Hepatocyte (in vitro differentiated cells): ENCODE data around the gene NOC3L. TPM values are rescaled to one million over a fixed set of nuclear protein-coding genes. Genes with fewer than 3 reads are reported as not detected.

Experiments
- DNase-seq: peaks from one replicate; pipeline ENCODE4 v3.0.0-alpha.2; 2016; ENCODE audit warnings: low spot score
- H2AFZ ChIP-seq: fragments of 200-600 bp; sonication (generic); 2 replicates; pipeline ENCODE4 v1.6.0; 2016; ENCODE audit warnings: antibody characterized with exemption, mild to moderate bottlenecking
- H3K27ac ChIP-seq: fragments of 200-600 bp; sonication (generic); 2 replicates; pipeline ENCODE4 v1.5.1; 2016; ENCODE audit warnings: mild to moderate bottlenecking
- H3K27me3 ChIP-seq: fragments of 200-600 bp; sonication (generic); 2 replicates; pipeline ENCODE4 v1.6.1; 2016
- H3K36me3 ChIP-seq: fragments of 200-600 bp; sonication (generic); replicated peaks from 2 replicates; pipeline ENCODE4 v1.5.1; 2016; ENCODE audit warnings: low read depth; ENCODE audit not compliant: insufficient read depth
- H3K4me1 ChIP-seq: fragments of 200-600 bp; sonication (generic); 2 replicates; pipeline ENCODE4 v1.5.1; 2016; ENCODE audit warnings: mild to moderate bottlenecking, moderate library complexity; ENCODE audit not compliant: insufficient read depth
- H3K4me2 ChIP-seq: fragments of 200-600 bp; sonication (generic); 2 replicates; pipeline ENCODE4 v1.6.0; 2016
- H3K4me3 ChIP-seq: fragments of 200-600 bp; sonication (generic); 2 replicates; pipeline ENCODE4 v1.5.1; 2016; ENCODE audit warnings: mild to moderate bottlenecking
- H3K79me2 ChIP-seq: fragments of 200-600 bp; sonication (generic); 2 replicates; pipeline ENCODE4 v1.6.0; 2017; ENCODE audit warnings: mild to moderate bottlenecking
- H3K9me2 ChIP-seq: fragments of 200-600 bp; sonication (generic); replicated peaks from 2 replicates; pipeline ENCODE4 v1.6.0; 2017; ENCODE audit warnings: mild to moderate bottlenecking; ENCODE audit not compliant: insufficient read depth
- H3K9me3 ChIP-seq: fragments of 200-600 bp; sonication (generic); 2 replicates; pipeline ENCODE4 v1.5.1; 2016; ENCODE audit warnings: low read depth, mild to moderate bottlenecking
- H4K20me1 ChIP-seq: fragments of 200-600 bp; sonication (generic); 2 replicates; pipeline ENCODE4 v1.6.0; 2016; ENCODE audit warnings: mild to moderate bottlenecking; ENCODE audit not compliant: insufficient read depth, poor library complexity, severe bottlenecking
- CTCF ChIP-seq: fragments of 200-600 bp; sonication (generic); IDR thresholded peaks from 2 replicates; pipeline ENCODE4 v1.5.1; 2016; ENCODE audit warnings: antibody characterized with exemption, mild to moderate bottlenecking; ENCODE audit not compliant: poor library complexity
- EZH2 ChIP-seq: fragments of 200-600 bp; sonication (generic); IDR thresholded peaks from 2 replicates; pipeline ENCODE4 v1.6.1; 2016; ENCODE audit warnings: antibody characterized with exemption, mild to moderate bottlenecking, borderline replicate concordance
- EZH2phosphoT487 ChIP-seq: fragments of 200-600 bp; sonication (generic); IDR thresholded peaks from one replicate; pipeline ENCODE4 v1.6.1; 2018; ENCODE audit warnings: antibody characterized with exemption, mild to moderate bottlenecking, low read depth, moderate library complexity; ENCODE audit not compliant: unreplicated experiment, severe bottlenecking
- WGBS: methylation state at CpG from one replicate; pipeline ENCODE4 v1.1.6; 2016; ENCODE audit warnings: low lambda C conversion rate; ENCODE audit errors: missing lambda C conversion rate; 5-methylcytosine and 5-hydroxymethylcytosine counted together
- polyA plus RNA-seq: library from polyadenylated mRNA; unstranded; fragments of >200 nt; fragmentation: Nextera tagmentation; extraction: Ambion mirVana; gene quantifications from 2 replicates; pipeline ENCODE4 v1.2.1, GENCODE V29; 2016
- total RNA-seq: library from RNA; depleted of rRNA; stranded (reverse); fragments of >200 nt; gene quantifications from 2 replicates; pipeline ENCODE4 v1.2.3, GENCODE V29; 2014

NOC3L gene
- total and polyA plus RNA-seq, 2 experiments from 2014 or later, result 9.4 to 20.5 TPM

GRCh38 chr10:94334857-94335256, 27.9 kb downstream of the NOC3L start:
- no peak overlapping the region for H3K4me2 ChIP-seq
- H2AFZ ChIP-seq, result no peak overlapping the region
- no peak overlapping the region for H3K27ac ChIP-seq
- H4K20me1 ChIP-seq, result no peaks in the 10 kb centered on the region
- H3K79me2 ChIP-seq, result no peaks in the 10 kb centered on the region
- no peaks in the 10 kb centered on the region for H3K9me3 ChIP-seq
- no peak for TF ChIP-seq EZH2
- TF ChIP-seq CTCF, result no peak
- DNase-seq, result no peak
- no peaks in the 10 kb centered on the region for H3K36me3 ChIP-seq
- no peaks in the 10 kb centered on the region for H3K9me2 ChIP-seq
- no peaks in the 10 kb centered on the region for H3K4me1 ChIP-seq
- no peak overlapping the region for H3K4me3 ChIP-seq
- WGBS, result 96% methylated on average over 3 of the region's 3 CpGs
- no peaks in the 10 kb centered on the region for H3K27me3 ChIP-seq

GRCh38 chr10:94333051-94333450, 29.7 kb downstream of the NOC3L start:
- Histone ChIP-seq H3K4me3 (no peak overlapping the region), H3K36me3 (no peaks in the 10 kb centered on the region), H3K9me3 (no peaks in the 10 kb centered on the region), H3K4me1 (no peaks in the 10 kb centered on the region), H3K9me2 (no peaks in the 10 kb centered on the region), H2AFZ (no peak overlapping the region), H4K20me1 (no peaks in the 10 kb centered on the region), H3K79me2 (no peaks in the 10 kb centered on the region), H3K27ac (no peak overlapping the region), H3K4me2 (no peak overlapping the region), H3K27me3 (no peaks in the 10 kb centered on the region)
- no peak for DNase-seq
- WGBS, result 94% methylated on average over 2 of the region's 2 CpGs
- TF ChIP-seq CTCF, result no peak
- TF ChIP-seq EZH2phosphoT487, result no peak
- no peak for TF ChIP-seq EZH2

- DNase-seq, result no peak
- no peaks in the 10 kb centered on the region for H3K9me2 ChIP-seq
- H3K27ac ChIP-seq, result no peak overlapping the region
- no peaks in the 10 kb centered on the region for H3K27me3 ChIP-seq
- no peak overlapping the region for H3K4me2 ChIP-seq
- no peaks in the 10 kb centered on the region for H3K9me3 ChIP-seq
- WGBS, result 96% methylated on average over 3 of the region's 3 CpGs
- no peaks in the 10 kb centered on the region for H3K4me1 ChIP-seq
- H3K79me2 ChIP-seq, result no peaks in the 10 kb centered on the region
- TF ChIP-seq EZH2phosphoT487 (no peak), CTCF (no peak), EZH2 (no peak)
- no peak overlapping the region for H2AFZ ChIP-seq
- no peaks in the 10 kb centered on the region for H3K36me3 ChIP-seq
- no peak overlapping the region for H3K4me3 ChIP-seq
- no peaks in the 10 kb centered on the region for H4K20me1 ChIP-seq
These were observed 34.1 kb downstream of the NOC3L start for GRCh38 chr10:94328613-94329012.

- Histone ChIP-seq H3K79me2 (no peaks in the 10 kb centered on the region), H3K36me3 (no peaks in the 10 kb centered on the region), H3K27ac (no peak overlapping the region), H3K4me1 (no peaks in the 10 kb centered on the region), H3K9me2 (no peaks in the 10 kb centered on the region), H3K27me3 (no peaks in the 10 kb centered on the region), H3K4me3 (no peak overlapping the region), H2AFZ (no peak overlapping the region), H3K9me3 (no peaks in the 10 kb centered on the region), H4K20me1 (no peaks in the 10 kb centered on the region), H3K4me2 (no peak overlapping the region)
- 97% methylated on average over 1 of the region's 1 CpG for WGBS
- TF ChIP-seq EZH2, result no peak
- TF ChIP-seq EZH2phosphoT487, result no peak
- TF ChIP-seq CTCF, result no peak
- DNase-seq, result no peak
These were observed 35.1 kb downstream of the NOC3L start for GRCh38 chr10:94327649-94328048.
